DMS114 treated with DMSO at 0.1 percent for 48 hours (cell line): Measurements from ENCODE around the gene MRPL49.

ENCODE experiments used
- DNase-seq: peaks from one replicate; lab custom pipeline; 2025; ENCODE audit not compliant: unreplicated experiment; lab: John Stamatoyannopoulos, UW

The MRPL49 gene

GRCh38 chr11:65102142-65103095 lies 19.7 kb upstream of the MRPL49 start:
- no peak for DNase-seq

- DNase-seq, result no peak
Observed at GRCh38 chr11:65103476-65103875, 18.6 kb upstream of the MRPL49 start.

GRCh38 chr11:65104628-65105027 lies 17.5 kb upstream of the MRPL49 start:
- no peak for DNase-seq

- DNase-seq, result no peak
Observed at GRCh38 chr11:65107078-65107477, 15.0 kb upstream of the MRPL49 start.

GRCh38 chr11:65107751-65108468 lies 14.2 kb upstream of the MRPL49 start:
- DNase-seq, result no peak

- no peak for DNase-seq
Observed at GRCh38 chr11:65108469-65109123, 13.5 kb upstream of the MRPL49 start.

GRCh38 chr11:65109231-65110198 lies 12.6 kb upstream of the MRPL49 start:
- DNase-seq, result no peak

GRCh38 chr11:65110354-65110861 lies 11.7 kb upstream of the MRPL49 start:
- peak; percentile 83 for DNase-seq

- no peak for DNase-seq
Observed at GRCh38 chr11:65111159-65111743, 10.9 kb upstream of the MRPL49 start.

- peak; percentile 84 for DNase-seq
Observed at GRCh38 chr11:65111744-65112545, 10.2 kb upstream of the MRPL49 start, which contains the start of gene TM7SF2. TM7SF2 (plus strand) TSS chr11:65111872; CDS start chr11:65112016, 144 bp downstream.

- DNase-seq, result no peak
Observed at GRCh38 chr11:65112546-65113360, 9.4 kb upstream of the MRPL49 start.

GRCh38 chr11:65113361-65113756 lies 8.8 kb upstream of the MRPL49 start:
- DNase-seq, result no peak

GRCh38 chr11:65113839-65114238 lies 8.3 kb upstream of the MRPL49 start:
- DNase-seq, result no peak

- no peak for DNase-seq
Observed at GRCh38 chr11:65114538-65115171, 7.5 kb upstream of the MRPL49 start.

GRCh38 chr11:65115361-65116082 lies 6.6 kb upstream of the MRPL49 start:
- no peak for DNase-seq

GRCh38 chr11:65116370-65117205 lies 5.5 kb upstream of the MRPL49 start:
- DNase-seq, result no peak
